Measurements from ENCODE around the gene BSCL2.
A peak's percentile ranks its signal among the peaks of the same experiment; 100 is the strongest.

The BSCL2 gene

GRCh38 chr11:62716816-62717215, 9.6 kb upstream of the BSCL2 start:
- no peak overlapping the region for H3K9ac ChIP-seq (ENCODE audit: low read length)
- peak overlapping the region; percentile 6; the same call in 1 of the 2 replicates for H3K27ac ChIP-seq (ENCODE audit: low read length)
- no peaks in the 10 kb centered on the region for H4K20me1 ChIP-seq (ENCODE audit: insufficient read depth, low read length)
- H3K27me3 ChIP-seq (replicated peaks; ENCODE audit: insufficient read depth, low read length) = no peaks in the 10 kb centered on the region
- TF ChIP-seq EZH2phosphoT487 (IDR thresholded peaks at IDR 0.05; ENCODE audit: low read length) (no peak), EZH2 (optimal IDR thresholded peaks at IDR 0.05; ENCODE audit: low read depth, low read length) (no peak), CTCF (IDR thresholded peaks at IDR 0.05; ENCODE audit: low read length) (no peak)
- H3K36me3 ChIP-seq (replicated peaks; ENCODE audit: insufficient read depth, low read length) = peaks cover 32% of the 10 kb centered on the region
- H3K9me2 ChIP-seq (replicated peaks; ENCODE audit: insufficient read depth, low read length) = no peaks in the 10 kb centered on the region
- no peak overlapping the region for H3K4me2 ChIP-seq (ENCODE audit: low read depth, low read length)
- H2AFZ ChIP-seq (ENCODE audit: low read length) = no peak overlapping the region
- no peak overlapping the region for H3K4me3 ChIP-seq (ENCODE audit: low read length)
- H3F3A ChIP-seq (ENCODE audit: insufficient read depth, low read length) = peaks cover 68% of the 10 kb centered on the region
- no peaks in the 10 kb centered on the region for H3K9me3 ChIP-seq (replicated peaks; ENCODE audit: insufficient read depth, low read length)
- no peak for DNase-seq
- H3K4me1 ChIP-seq (ENCODE audit: low read length) = peaks cover 55% of the 10 kb centered on the region
- peaks cover 87% of the 10 kb centered on the region for H3K79me2 ChIP-seq (ENCODE audit: low read length)

- Histone ChIP-seq H3K9me2 (replicated peaks; ENCODE audit: insufficient read depth, low read length) (no peaks in the 10 kb centered on the region), H3K4me1 (ENCODE audit: low read length) (peaks cover 55% of the 10 kb centered on the region), H3K4me3 (ENCODE audit: low read length) (no peak overlapping the region), H3K36me3 (replicated peaks; ENCODE audit: insufficient read depth, low read length) (peaks cover 26% of the 10 kb centered on the region), H3K9ac (ENCODE audit: low read length) (no peak overlapping the region), H4K20me1 (ENCODE audit: insufficient read depth, low read length) (no peaks in the 10 kb centered on the region), H3K4me2 (ENCODE audit: low read depth, low read length) (no peak overlapping the region; the same call in 1 of the 2 replicates), H3K27ac (ENCODE audit: low read length) (peak overlapping the region; percentile 6; the same call in 1 of the 2 replicates), H3K79me2 (ENCODE audit: low read length) (peaks cover 87% of the 10 kb centered on the region), H3K9me3 (replicated peaks; ENCODE audit: insufficient read depth, low read length) (no peaks in the 10 kb centered on the region), H3K27me3 (replicated peaks; ENCODE audit: insufficient read depth, low read length) (no peaks in the 10 kb centered on the region), H3F3A (ENCODE audit: insufficient read depth, low read length) (peaks cover 64% of the 10 kb centered on the region), H2AFZ (ENCODE audit: low read length) (no peak overlapping the region)
- no peak for TF ChIP-seq EZH2phosphoT487 (IDR thresholded peaks at IDR 0.05; ENCODE audit: low read length)
- no peak for TF ChIP-seq CTCF (IDR thresholded peaks at IDR 0.05; ENCODE audit: low read length)
- TF ChIP-seq EZH2 (optimal IDR thresholded peaks at IDR 0.05; ENCODE audit: low read depth, low read length) = no peak
- DNase-seq = no peak
Measured at GRCh38 chr11:62716206-62716605, 9.0 kb upstream of the BSCL2 start.

- Histone ChIP-seq H3K27ac (ENCODE audit: low read length) (peak overlapping the region; percentile 4; the same call in 1 of the 2 replicates), H3K36me3 (replicated peaks; ENCODE audit: insufficient read depth, low read length) (peaks cover 24% of the 10 kb centered on the region), H4K20me1 (ENCODE audit: insufficient read depth, low read length) (no peaks in the 10 kb centered on the region), H3K79me2 (ENCODE audit: low read length) (peaks cover 80% of the 10 kb centered on the region), H3K27me3 (replicated peaks; ENCODE audit: insufficient read depth, low read length) (no peaks in the 10 kb centered on the region), H3K4me1 (ENCODE audit: low read length) (peaks cover 58% of the 10 kb centered on the region), H3K9me2 (replicated peaks; ENCODE audit: insufficient read depth, low read length) (no peaks in the 10 kb centered on the region), H3K4me2 (ENCODE audit: low read depth, low read length) (peak overlapping the region; percentile 0; the same call in 1 of the 2 replicates), H3K4me3 (ENCODE audit: low read length) (no peak overlapping the region), H3K9me3 (replicated peaks; ENCODE audit: insufficient read depth, low read length) (no peaks in the 10 kb centered on the region), H3K9ac (ENCODE audit: low read length) (no peak overlapping the region), H2AFZ (ENCODE audit: low read length) (no peak overlapping the region), H3F3A (ENCODE audit: insufficient read depth, low read length) (peaks cover 67% of the 10 kb centered on the region)
- TF ChIP-seq EZH2 (optimal IDR thresholded peaks at IDR 0.05; ENCODE audit: low read depth, low read length) (no peak), EZH2phosphoT487 (IDR thresholded peaks at IDR 0.05; ENCODE audit: low read length) (no peak), CTCF (IDR thresholded peaks at IDR 0.05; ENCODE audit: low read length) (no peak)
- DNase-seq = no peak
Measured at GRCh38 chr11:62715150-62716130, 8.2 kb upstream of the BSCL2 start.

Measured in MM.1S (cell line).